ENCODE measurements around the gene ITGAE.

Gene ITGAE

GRCh38 chr17:3682033-3682432, 119.0 kb downstream of the ITGAE start:
- Histone ChIP-seq H3K4me1 (ENCODE audit: control insufficient read depth, insufficient read depth, low read length) (no peaks in the 10 kb centered on the region), H3K9me3 (ENCODE audit: control insufficient read depth, insufficient read depth, low read depth, low read length) (no peaks in the 10 kb centered on the region), H3K4me3 (ENCODE audit: low read depth, low read length) (no peak overlapping the region), H3K36me3 (ENCODE audit: control insufficient read depth in 2 of 2, insufficient read depth in 1 of 2, low read length in 2 of 2) (no peaks in the 10 kb centered on the region), H3K27ac (ENCODE audit: extremely low read depth, low read depth, low read length) (no peak overlapping the region)
- POLR2A ChIA-PET: interaction anchor here (0.5 kb wide), 1 partner anchor 47 kb away, joined by 3 read pairs; no protein-coding TSS in a partner anchor
- CTCF ChIA-PET: interaction anchor here (0.6 to 1.7 kb wide), 8 partner anchors 9 to 56 kb away, joined by 3 to 19 read pairs (median 4); partner anchors contain the start of gene P2RX5
- TF ChIP-seq ZNF521 (tag by site-specific recombination; IDR thresholded peaks at IDR 0.05): no peak
- TF ChIP-seq ZNF518A (tag by site-specific recombination; conservative IDR thresholded peaks at IDR 0.05; ENCODE audit: low read depth): no peak
- TF ChIP-seq ZIC2 (tag by site-specific recombination; IDR thresholded peaks at IDR 0.05): no peak

DNA sequence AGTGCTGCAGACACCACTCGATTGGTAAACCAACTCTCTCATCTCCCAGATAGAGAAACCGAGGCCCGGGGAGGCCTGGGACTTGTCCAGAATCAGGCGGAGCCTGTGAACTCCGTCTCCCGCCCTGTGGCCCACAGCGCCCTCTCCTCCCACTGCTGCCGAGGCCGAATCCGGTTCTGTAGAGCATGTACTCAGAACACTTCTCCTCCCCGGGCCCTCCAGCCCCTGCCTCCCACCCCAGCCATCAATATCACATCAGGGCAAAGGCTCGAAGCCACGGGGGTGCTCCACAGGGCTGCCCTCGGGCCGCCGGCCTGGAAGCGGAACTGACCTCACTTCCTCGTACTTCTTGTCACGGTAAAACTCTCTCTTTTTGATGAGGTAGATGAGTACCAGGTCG, 119.4 kb downstream of the ITGAE start:
- Histone ChIP-seq H3K4me1 (ENCODE audit: control insufficient read depth, insufficient read depth, low read length) (no peaks in the 10 kb centered on the region), H3K4me3 (ENCODE audit: low read depth, low read length) (no peak overlapping the region), H3K9me3 (ENCODE audit: control insufficient read depth, insufficient read depth, low read depth, low read length) (no peaks in the 10 kb centered on the region), H3K27ac (ENCODE audit: extremely low read depth, low read depth, low read length) (no peak overlapping the region), H3K36me3 (ENCODE audit: control insufficient read depth in 2 of 2, insufficient read depth in 1 of 2, low read length in 2 of 2) (no peaks in the 10 kb centered on the region)
- ChIA-PET CTCF (interaction anchor here (0.5 to 1.5 kb wide), 3 partner anchors 14 to 942 kb away, joined by 4 to 8 read pairs (median 5); partner anchors contain the start of gene P2RX5), POLR2A (interaction anchor here (0.5 kb wide), 1 partner anchor 47 kb away, joined by 3 read pairs; no protein-coding TSS in a partner anchor)
- no peak for TF ChIP-seq TSHZ1 (tag by site-specific recombination; IDR thresholded peaks at IDR 0.05; ENCODE audit: borderline replicate concordance)
- no peak for TF ChIP-seq ZSCAN4 (tag by site-specific recombination; IDR thresholded peaks at IDR 0.05)
- TF ChIP-seq ZFP3 (tag by site-specific recombination; IDR thresholded peaks at IDR 0.05; ENCODE audit: low read depth): no peak
- TF ChIP-seq HOXA7 (CRISPR knock-in tag; IDR thresholded peaks at IDR 0.05; ENCODE audit: borderline replicate concordance): no peak
- TF ChIP-seq SP2 (tag by site-specific recombination; IDR thresholded peaks at IDR 0.05): no peak
- no peak for TF ChIP-seq ZBTB10 (tag by site-specific recombination; IDR thresholded peaks at IDR 0.05)
- TF ChIP-seq ZNF654 (tag by site-specific recombination; IDR thresholded peaks at IDR 0.05; ENCODE audit: low read depth): no peak
- TF ChIP-seq ZNF132 (tag by site-specific recombination; IDR thresholded peaks at IDR 0.05; ENCODE audit: borderline replicate concordance): no peak
- no peak for TF ChIP-seq ELK4 (IDR thresholded peaks at IDR 0.05; ENCODE audit: borderline replicate concordance, low read depth, low read length)
- TF ChIP-seq, protein P1, sequence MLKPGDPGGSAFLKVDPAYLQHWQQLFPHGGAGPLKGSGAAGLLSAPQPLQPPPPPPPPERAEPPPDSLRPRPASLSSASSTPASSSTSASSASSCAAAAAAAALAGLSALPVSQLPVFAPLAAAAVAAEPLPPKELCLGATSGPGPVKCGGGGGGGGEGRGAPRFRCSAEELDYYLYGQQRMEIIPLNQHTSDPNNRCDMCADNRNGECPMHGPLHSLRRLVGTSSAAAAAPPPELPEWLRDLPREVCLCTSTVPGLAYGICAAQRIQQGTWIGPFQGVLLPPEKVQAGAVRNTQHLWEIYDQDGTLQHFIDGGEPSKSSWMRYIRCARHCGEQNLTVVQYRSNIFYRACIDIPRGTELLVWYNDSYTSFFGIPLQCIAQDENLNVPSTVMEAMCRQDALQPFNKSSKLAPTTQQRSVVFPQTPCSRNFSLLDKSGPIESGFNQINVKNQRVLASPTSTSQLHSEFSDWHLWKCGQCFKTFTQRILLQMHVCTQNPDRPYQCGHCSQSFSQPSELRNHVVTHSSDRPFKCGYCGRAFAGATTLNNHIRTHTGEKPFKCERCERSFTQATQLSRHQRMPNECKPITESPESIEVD (tag by site-specific recombination; IDR thresholded peaks at IDR 0.05): no peak
- no peak for TF ChIP-seq ZNF146 (tag by site-specific recombination; IDR thresholded peaks at IDR 0.05)

Measured in HEK293 (cell line).